Upper lobe of left lung (tissue), 4 donors: ENCODE measurements around the gene PCDH18.

Experiments
- CTCF ChIP-seq, 6 experiments: fragments of 450-650 bp in 4 of 6; fragments of 200-600 bp in 2 of 6; sonication (generic) in 2 of 6; IDR thresholded peaks; one replicate each; pipeline ENCODE4 v1.5.1; 2016 to 2019; ENCODE audit warnings: antibody characterized with exemption in 6 of 6
- EP300 ChIP-seq, 4 donors: sonication (generic); formaldehyde crosslinking; IDR thresholded peaks; one replicate each; pipeline ENCODE4 v1.5.1; 2017; ENCODE audit warnings: antibody characterized with exemption in 4 of 4, control low read depth in 2 of 4
- POLR2A ChIP-seq, 4 donors: fragments of 450-650 bp; IDR thresholded peaks; one replicate each; pipeline ENCODE4 v1.5.1; 2016 to 2017; ENCODE audit warnings: antibody characterized with exemption in 4 of 4, mild to moderate bottlenecking in 2 of 4
- POLR2AphosphoS5 ChIP-seq, 2 donors: sonication (generic); formaldehyde crosslinking; IDR thresholded peaks; one replicate each; pipeline ENCODE4 v1.5.1; 2017; ENCODE audit warnings: antibody characterized with exemption in 2 of 2

GRCh38 chr4:137558951-137559350 lies 26.7 kb upstream of the PCDH18 start:
- TF ChIP-seq CTCF (IDR thresholded peaks at IDR 0.05), result no peak
- TF ChIP-seq POLR2A (IDR thresholded peaks at IDR 0.05), result no peak
- TF ChIP-seq POLR2AphosphoS5 (IDR thresholded peaks at IDR 0.05), result no peak
- no peak for TF ChIP-seq EP300 (IDR thresholded peaks at IDR 0.05)
